ENCODE data around the gene TSPAN3.

DNA sequence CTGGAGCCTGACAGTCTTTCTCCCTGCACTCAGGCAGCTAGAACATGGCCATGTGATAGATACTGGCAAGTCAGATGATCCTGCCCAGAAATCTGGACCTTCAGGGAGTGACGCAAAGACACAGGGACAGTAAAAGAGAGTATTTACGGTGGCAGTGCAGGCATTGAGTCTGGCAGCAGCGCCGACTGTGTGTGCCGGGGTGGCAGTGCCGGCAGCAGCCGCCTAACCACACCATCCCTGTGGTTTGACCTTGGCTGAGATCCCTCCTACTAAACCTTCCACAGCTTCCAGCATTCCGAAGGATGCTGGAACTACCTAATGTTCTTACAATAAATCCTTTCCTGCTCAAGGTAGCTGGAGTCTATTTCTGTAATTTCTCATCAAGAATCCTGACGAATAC lies 4.6 kb upstream of the TSPAN3 start:
- no peak for TF ChIP-seq JUN (CRISPR knock-in tag; IDR thresholded peaks at IDR 0.05)
- TF ChIP-seq, protein P1, sequence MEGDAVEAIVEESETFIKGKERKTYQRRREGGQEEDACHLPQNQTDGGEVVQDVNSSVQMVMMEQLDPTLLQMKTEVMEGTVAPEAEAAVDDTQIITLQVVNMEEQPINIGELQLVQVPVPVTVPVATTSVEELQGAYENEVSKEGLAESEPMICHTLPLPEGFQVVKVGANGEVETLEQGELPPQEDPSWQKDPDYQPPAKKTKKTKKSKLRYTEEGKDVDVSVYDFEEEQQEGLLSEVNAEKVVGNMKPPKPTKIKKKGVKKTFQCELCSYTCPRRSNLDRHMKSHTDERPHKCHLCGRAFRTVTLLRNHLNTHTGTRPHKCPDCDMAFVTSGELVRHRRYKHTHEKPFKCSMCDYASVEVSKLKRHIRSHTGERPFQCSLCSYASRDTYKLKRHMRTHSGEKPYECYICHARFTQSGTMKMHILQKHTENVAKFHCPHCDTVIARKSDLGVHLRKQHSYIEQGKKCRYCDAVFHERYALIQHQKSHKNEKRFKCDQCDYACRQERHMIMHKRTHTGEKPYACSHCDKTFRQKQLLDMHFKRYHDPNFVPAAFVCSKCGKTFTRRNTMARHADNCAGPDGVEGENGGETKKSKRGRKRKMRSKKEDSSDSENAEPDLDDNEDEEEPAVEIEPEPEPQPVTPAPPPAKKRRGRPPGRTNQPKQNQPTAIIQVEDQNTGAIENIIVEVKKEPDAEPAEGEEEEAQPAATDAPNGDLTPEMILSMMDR (IDR thresholded peaks at IDR 0.05): no peak
- TF ChIP-seq, protein P2, sequence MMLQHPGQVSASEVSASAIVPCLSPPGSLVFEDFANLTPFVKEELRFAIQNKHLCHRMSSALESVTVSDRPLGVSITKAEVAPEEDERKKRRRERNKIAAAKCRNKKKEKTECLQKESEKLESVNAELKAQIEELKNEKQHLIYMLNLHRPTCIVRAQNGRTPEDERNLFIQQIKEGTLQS (CRISPR knock-in tag; conservative IDR thresholded peaks at IDR 0.05): no peak
- no peak for TF ChIP-seq ESRRA (CRISPR knock-in tag; IDR thresholded peaks at IDR 0.05; ENCODE audit: borderline replicate concordance)
- TF ChIP-seq NFYB (CRISPR knock-in tag; conservative IDR thresholded peaks at IDR 0.05; ENCODE audit: low read depth): no peak

Measured in WTC11 (cell line).